Gastroesophageal sphincter (tissue), 3 donors: ENCODE data around the gene ZSCAN5A.

Source experiments
- EP300 ChIP-seq: sonication (generic); formaldehyde crosslinking; IDR thresholded peaks from one replicate; pipeline ENCODE4 v1.6.1; 2017; ENCODE audit warnings: antibody characterized with exemption, mild to moderate bottlenecking
- POLR2A ChIP-seq, 2 donors: fragments of 450-650 bp; IDR thresholded peaks; one replicate each; pipeline ENCODE4 v1.6.1; 2017; ENCODE audit warnings: antibody characterized with exemption in 2 of 2, mild to moderate bottlenecking in 2 of 2, moderate library complexity in 1 of 2
- POLR2AphosphoS5 ChIP-seq: sonication (generic); formaldehyde crosslinking; IDR thresholded peaks from one replicate; pipeline ENCODE4 v1.6.1; 2017; ENCODE audit warnings: antibody characterized with exemption
- TF ChIP-seq, protein P1 (sequence below), 4 experiments: fragments of 200-600 bp in 2 of 4; fragments of 450-650 bp in 2 of 4; sonication (generic) in 1 of 4; IDR thresholded peaks; one replicate each; pipeline ENCODE4 v1.5.1; 2017 to 2019; ENCODE audit warnings: antibody characterized with exemption in 4 of 4, mild to moderate bottlenecking in 2 of 4, moderate library complexity in 2 of 4

DNA sequence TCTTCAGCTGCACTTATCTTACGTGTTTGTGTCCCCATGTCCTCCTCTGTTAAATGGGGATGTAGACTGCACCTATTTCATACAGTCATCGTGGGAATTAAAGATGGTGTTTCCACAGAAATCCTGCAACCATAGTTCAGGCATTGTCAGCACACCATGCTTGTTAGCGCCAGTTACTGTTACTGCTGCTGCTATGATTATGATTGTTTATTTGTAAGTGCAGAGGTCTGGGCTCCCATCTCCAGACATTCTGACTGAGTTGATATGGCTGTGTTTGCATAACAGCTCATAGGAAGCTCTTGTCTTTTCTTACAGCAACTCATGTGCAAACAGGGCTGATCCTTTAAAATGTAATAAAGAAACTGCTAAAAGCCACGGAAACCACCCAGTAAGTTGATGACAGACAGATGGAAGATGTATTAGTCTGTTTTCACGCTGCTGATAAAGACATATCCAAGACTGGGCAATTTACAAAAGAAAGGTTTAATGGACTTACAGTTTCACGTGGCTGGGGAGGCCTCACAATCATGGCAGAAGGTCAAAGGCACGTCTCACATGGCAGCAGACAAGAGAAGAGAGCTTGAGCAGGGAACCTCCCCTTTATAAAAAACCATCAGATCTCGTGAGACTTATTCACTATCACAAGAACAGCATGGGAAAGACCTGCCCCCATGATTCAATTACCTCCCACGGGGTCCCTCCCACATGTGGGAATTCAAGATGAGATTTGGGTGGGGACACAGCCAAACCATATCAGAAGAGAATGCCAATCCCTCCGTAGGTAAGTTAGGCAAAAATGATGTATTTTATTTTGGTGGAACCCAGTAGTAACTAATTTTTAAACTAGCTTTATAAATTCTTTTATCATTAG lies 1.6 kb downstream of the ZSCAN5A start:
- TF ChIP-seq, protein P1, sequence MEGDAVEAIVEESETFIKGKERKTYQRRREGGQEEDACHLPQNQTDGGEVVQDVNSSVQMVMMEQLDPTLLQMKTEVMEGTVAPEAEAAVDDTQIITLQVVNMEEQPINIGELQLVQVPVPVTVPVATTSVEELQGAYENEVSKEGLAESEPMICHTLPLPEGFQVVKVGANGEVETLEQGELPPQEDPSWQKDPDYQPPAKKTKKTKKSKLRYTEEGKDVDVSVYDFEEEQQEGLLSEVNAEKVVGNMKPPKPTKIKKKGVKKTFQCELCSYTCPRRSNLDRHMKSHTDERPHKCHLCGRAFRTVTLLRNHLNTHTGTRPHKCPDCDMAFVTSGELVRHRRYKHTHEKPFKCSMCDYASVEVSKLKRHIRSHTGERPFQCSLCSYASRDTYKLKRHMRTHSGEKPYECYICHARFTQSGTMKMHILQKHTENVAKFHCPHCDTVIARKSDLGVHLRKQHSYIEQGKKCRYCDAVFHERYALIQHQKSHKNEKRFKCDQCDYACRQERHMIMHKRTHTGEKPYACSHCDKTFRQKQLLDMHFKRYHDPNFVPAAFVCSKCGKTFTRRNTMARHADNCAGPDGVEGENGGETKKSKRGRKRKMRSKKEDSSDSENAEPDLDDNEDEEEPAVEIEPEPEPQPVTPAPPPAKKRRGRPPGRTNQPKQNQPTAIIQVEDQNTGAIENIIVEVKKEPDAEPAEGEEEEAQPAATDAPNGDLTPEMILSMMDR (IDR thresholded peaks at IDR 0.05) = no peak
- TF ChIP-seq POLR2AphosphoS5 (no peak), POLR2A (IDR thresholded peaks at IDR 0.05) (no peak), EP300 (no peak)
